OCI-LY3 (cell line): ENCODE results near the gene NRP1.

Experiments
- EZH2phosphoT487 ChIP-seq: fragments of 200-600 bp; shearing (Covaris generic); IDR thresholded peaks from 2 replicates; pipeline ENCODE4 v1.6.1; 2018; ENCODE audit warnings: antibody characterized with exemption, mixed run types, low read depth
- TF ChIP-seq, protein P1 (sequence below): fragments of 200-600, 300-600 bp; sonication (generic); IDR thresholded peaks from 2 replicates; pipeline ENCODE4 v1.5.1; 2014; ENCODE audit warnings: antibody characterized with exemption, low read length, low read depth

GRCh38 chr10:33187427-33187999 is 147.0 kb downstream of the NRP1 start:
- TF ChIP-seq, protein P1, sequence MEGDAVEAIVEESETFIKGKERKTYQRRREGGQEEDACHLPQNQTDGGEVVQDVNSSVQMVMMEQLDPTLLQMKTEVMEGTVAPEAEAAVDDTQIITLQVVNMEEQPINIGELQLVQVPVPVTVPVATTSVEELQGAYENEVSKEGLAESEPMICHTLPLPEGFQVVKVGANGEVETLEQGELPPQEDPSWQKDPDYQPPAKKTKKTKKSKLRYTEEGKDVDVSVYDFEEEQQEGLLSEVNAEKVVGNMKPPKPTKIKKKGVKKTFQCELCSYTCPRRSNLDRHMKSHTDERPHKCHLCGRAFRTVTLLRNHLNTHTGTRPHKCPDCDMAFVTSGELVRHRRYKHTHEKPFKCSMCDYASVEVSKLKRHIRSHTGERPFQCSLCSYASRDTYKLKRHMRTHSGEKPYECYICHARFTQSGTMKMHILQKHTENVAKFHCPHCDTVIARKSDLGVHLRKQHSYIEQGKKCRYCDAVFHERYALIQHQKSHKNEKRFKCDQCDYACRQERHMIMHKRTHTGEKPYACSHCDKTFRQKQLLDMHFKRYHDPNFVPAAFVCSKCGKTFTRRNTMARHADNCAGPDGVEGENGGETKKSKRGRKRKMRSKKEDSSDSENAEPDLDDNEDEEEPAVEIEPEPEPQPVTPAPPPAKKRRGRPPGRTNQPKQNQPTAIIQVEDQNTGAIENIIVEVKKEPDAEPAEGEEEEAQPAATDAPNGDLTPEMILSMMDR: no peak
- TF ChIP-seq EZH2phosphoT487: no peak
